PFSK-1 (cell line): ENCODE results near the gene SLC44A1.

ENCODE experiments used
- POLR2AphosphoS5 ChIP-seq: IDR thresholded peaks from 2 replicates; pipeline ENCODE4 v1.6.1; 2012; ENCODE audit warnings: low read depth, mild to moderate bottlenecking, control low read depth, low read length, moderate library complexity
- SIN3A ChIP-seq: IDR thresholded peaks from 2 replicates; pipeline ENCODE4 v1.6.1; 2012; ENCODE audit warnings: mild to moderate bottlenecking, low read length, moderate library complexity, borderline replicate concordance; ENCODE audit not compliant: insufficient read depth
- TAF1 ChIP-seq: IDR thresholded peaks from 2 replicates; pipeline ENCODE4 v1.6.1; 2012; ENCODE audit warnings: low read length, control low read depth, borderline replicate concordance; ENCODE audit not compliant: insufficient read depth
- TF ChIP-seq, protein P1 (sequence below), 2 experiments: IDR thresholded peaks; 2 replicates each; pipeline versions ENCODE4 v1.6.1 to v1.8.0; 2011 to 2012; ENCODE audit warnings: low read depth in 2 of 2, low read length in 2 of 2, control low read depth in 1 of 2, inconsistent platforms in 1 of 2, mild to moderate bottlenecking in 1 of 2, moderate library complexity in 1 of 2; ENCODE audit not compliant: insufficient read depth in 1 of 2

DNA sequence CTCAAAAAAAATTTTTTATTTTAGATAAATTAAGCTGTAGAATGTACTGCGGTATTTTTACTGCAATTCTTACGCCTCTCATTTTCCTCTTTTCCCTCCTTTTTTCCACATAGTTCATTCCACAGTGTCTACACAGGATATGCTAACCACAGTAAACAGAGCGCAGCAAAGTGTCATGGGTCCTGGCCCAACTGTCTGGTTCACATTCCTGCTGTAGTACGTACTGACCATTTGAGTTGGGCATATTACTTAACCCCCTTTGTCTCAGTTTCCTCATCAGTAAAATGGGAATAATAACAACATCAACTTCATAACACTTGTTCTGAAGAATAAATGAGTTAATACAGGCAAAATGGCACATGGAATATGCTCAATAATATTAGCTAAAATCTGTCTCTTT is 41.6 kb downstream of the SLC44A1 start:
- TF ChIP-seq, protein P1, sequence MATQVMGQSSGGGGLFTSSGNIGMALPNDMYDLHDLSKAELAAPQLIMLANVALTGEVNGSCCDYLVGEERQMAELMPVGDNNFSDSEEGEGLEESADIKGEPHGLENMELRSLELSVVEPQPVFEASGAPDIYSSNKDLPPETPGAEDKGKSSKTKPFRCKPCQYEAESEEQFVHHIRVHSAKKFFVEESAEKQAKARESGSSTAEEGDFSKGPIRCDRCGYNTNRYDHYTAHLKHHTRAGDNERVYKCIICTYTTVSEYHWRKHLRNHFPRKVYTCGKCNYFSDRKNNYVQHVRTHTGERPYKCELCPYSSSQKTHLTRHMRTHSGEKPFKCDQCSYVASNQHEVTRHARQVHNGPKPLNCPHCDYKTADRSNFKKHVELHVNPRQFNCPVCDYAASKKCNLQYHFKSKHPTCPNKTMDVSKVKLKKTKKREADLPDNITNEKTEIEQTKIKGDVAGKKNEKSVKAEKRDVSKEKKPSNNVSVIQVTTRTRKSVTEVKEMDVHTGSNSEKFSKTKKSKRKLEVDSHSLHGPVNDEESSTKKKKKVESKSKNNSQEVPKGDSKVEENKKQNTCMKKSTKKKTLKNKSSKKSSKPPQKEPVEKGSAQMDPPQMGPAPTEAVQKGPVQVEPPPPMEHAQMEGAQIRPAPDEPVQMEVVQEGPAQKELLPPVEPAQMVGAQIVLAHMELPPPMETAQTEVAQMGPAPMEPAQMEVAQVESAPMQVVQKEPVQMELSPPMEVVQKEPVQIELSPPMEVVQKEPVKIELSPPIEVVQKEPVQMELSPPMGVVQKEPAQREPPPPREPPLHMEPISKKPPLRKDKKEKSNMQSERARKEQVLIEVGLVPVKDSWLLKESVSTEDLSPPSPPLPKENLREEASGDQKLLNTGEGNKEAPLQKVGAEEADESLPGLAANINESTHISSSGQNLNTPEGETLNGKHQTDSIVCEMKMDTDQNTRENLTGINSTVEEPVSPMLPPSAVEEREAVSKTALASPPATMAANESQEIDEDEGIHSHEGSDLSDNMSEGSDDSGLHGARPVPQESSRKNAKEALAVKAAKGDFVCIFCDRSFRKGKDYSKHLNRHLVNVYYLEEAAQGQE (IDR thresholded peaks at IDR 0.05; ENCODE audit: insufficient read depth in 1 of 2, low read depth in 2 of 2, low read length in 2 of 2) = no peak
- no peak for TF ChIP-seq POLR2AphosphoS5
- TF ChIP-seq TAF1 = no peak
- no peak for TF ChIP-seq SIN3A
